Measurements from ENCODE around the gene LASP1NB.

DNA sequence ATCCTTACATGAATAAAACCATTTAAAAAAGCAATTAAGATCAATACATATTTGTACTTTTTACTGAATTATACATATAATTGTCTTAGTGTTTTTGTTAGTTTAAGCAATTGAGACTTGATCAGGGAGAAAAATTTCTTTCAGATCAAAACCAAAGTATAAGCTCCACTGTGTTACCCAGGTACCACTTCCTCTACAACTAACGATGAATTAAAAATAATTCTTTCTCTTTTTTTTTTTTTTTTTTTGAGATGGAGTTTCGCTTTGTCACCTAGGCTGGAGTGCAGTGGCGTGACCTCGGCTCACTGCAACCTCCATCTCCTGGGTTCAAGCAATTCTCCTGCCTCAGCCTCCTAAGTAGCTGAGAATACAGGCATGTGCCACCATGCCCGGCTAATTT, 35.0 kb downstream of the LASP1NB start:
- TF ChIP-seq, protein P1, sequence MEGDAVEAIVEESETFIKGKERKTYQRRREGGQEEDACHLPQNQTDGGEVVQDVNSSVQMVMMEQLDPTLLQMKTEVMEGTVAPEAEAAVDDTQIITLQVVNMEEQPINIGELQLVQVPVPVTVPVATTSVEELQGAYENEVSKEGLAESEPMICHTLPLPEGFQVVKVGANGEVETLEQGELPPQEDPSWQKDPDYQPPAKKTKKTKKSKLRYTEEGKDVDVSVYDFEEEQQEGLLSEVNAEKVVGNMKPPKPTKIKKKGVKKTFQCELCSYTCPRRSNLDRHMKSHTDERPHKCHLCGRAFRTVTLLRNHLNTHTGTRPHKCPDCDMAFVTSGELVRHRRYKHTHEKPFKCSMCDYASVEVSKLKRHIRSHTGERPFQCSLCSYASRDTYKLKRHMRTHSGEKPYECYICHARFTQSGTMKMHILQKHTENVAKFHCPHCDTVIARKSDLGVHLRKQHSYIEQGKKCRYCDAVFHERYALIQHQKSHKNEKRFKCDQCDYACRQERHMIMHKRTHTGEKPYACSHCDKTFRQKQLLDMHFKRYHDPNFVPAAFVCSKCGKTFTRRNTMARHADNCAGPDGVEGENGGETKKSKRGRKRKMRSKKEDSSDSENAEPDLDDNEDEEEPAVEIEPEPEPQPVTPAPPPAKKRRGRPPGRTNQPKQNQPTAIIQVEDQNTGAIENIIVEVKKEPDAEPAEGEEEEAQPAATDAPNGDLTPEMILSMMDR (conservative IDR thresholded peaks at IDR 0.05; ENCODE audit: low read depth, low read length), result no peak
- no peak for TF ChIP-seq POLR2A (IDR thresholded peaks at IDR 0.05; ENCODE audit: low read depth, low read length)
- TF ChIP-seq SMC3 (IDR thresholded peaks at IDR 0.05; ENCODE audit: low read depth, low read length), result no peak
- TF ChIP-seq RFX5 (IDR thresholded peaks at IDR 0.05; ENCODE audit: low read depth, low read length), result no peak
- TF ChIP-seq MAFK (IDR thresholded peaks at IDR 0.05; ENCODE audit: low read depth, low read length), result no peak
- no peak for TF ChIP-seq USF2 (IDR thresholded peaks at IDR 0.05; ENCODE audit: low read depth, low read length)
- no peak for TF ChIP-seq RAD21 (IDR thresholded peaks at IDR 0.05; ENCODE audit: low read length)
- no peak for TF ChIP-seq MXI1 (IDR thresholded peaks at IDR 0.05; ENCODE audit: borderline replicate concordance, low read depth, low read length)
- TF ChIP-seq BHLHE40 (IDR thresholded peaks at IDR 0.05; ENCODE audit: low read depth, low read length), result no peak

Data from IMR-90 (cell line).